ENCODE data around the gene GPBAR1.

- TF ChIP-seq, protein P1, sequence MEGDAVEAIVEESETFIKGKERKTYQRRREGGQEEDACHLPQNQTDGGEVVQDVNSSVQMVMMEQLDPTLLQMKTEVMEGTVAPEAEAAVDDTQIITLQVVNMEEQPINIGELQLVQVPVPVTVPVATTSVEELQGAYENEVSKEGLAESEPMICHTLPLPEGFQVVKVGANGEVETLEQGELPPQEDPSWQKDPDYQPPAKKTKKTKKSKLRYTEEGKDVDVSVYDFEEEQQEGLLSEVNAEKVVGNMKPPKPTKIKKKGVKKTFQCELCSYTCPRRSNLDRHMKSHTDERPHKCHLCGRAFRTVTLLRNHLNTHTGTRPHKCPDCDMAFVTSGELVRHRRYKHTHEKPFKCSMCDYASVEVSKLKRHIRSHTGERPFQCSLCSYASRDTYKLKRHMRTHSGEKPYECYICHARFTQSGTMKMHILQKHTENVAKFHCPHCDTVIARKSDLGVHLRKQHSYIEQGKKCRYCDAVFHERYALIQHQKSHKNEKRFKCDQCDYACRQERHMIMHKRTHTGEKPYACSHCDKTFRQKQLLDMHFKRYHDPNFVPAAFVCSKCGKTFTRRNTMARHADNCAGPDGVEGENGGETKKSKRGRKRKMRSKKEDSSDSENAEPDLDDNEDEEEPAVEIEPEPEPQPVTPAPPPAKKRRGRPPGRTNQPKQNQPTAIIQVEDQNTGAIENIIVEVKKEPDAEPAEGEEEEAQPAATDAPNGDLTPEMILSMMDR (IDR thresholded peaks at IDR 0.05), result peak; percentile 83 to 96 (median 93)
- TF ChIP-seq POLR2A (IDR thresholded peaks at IDR 0.05), result peak; percentile 19 to 67
Measured at GRCh38 chr2:218272531-218273212, 11.9 kb downstream of the GPBAR1 start.
